ENCODE measurements around the gene LRRC3. TPM values are rescaled to one million over a fixed set of nuclear protein-coding genes. Genes with fewer than 3 reads are reported as not detected.

The LRRC3 gene
- total RNA-seq, 4 donors from 2014 or later: 0.57 to 2.9 (median 1.1) TPM

GRCh38 chr21:44489962-44490361 is 34.7 kb downstream of the LRRC3 start:
- H3K27me3 ChIP-seq: peaks cover 0 to 35% (median 0%) of the 10 kb centered on the region in 4 donors
- no peak for TF ChIP-seq POLR2A (IDR thresholded peaks at IDR 0.05)
- TF ChIP-seq CTCF (IDR thresholded peaks at IDR 0.05): no peak
- no peak for DNase-seq
- H3K4me1 ChIP-seq: no peaks in the 10 kb centered on the region
- H3K9me3 ChIP-seq: peaks cover 0 to 26% (median 11%) of the 10 kb centered on the region in 3 donors
- intact Hi-C loops (cut with DNase I): no loop called here
- no peak overlapping the region for H3K4me3 ChIP-seq
- H3K27ac ChIP-seq: no peak overlapping the region
- 33 to 36% methylated on average over 7 of the region's 7 CpGs for WGBS, 2 donors
- H3K36me3 ChIP-seq: no peaks in the 10 kb centered on the region

- TF ChIP-seq CTCF (IDR thresholded peaks at IDR 0.05) (no peak), POLR2A (IDR thresholded peaks at IDR 0.05) (no peak)
- DNase-seq: no peak
- Histone ChIP-seq H3K4me1 (no peaks in the 10 kb centered on the region), H3K27ac (no peak overlapping the region), H3K27me3 (peaks cover 0 to 35% (median 0%) of the 10 kb centered on the region in 4 donors), H3K4me3 (no peak overlapping the region), H3K9me3 (peaks cover 0 to 26% (median 11%) of the 10 kb centered on the region in 3 donors), H3K36me3 (no peaks in the 10 kb centered on the region)
- WGBS, 2 donors: 94 to 95% methylated on average over 12 to 19 of the region's 19 CpGs
- intact Hi-C loops (cut with DNase I): no loop called here
Measured at GRCh38 chr21:44490405-44490804, 35.1 kb downstream of the LRRC3 start.

GRCh38 chr21:44490816-44491215 is 35.5 kb downstream of the LRRC3 start:
- H3K27ac ChIP-seq: no peak overlapping the region
- intact Hi-C loops (cut with DNase I): no loop called here
- H3K36me3 ChIP-seq: no peaks in the 10 kb centered on the region
- H3K4me3 ChIP-seq: no peak overlapping the region
- peaks cover 0 to 35% (median 0%) of the 10 kb centered on the region in 4 donors for H3K27me3 ChIP-seq
- no peak for TF ChIP-seq POLR2A (IDR thresholded peaks at IDR 0.05)
- no peak for TF ChIP-seq CTCF (IDR thresholded peaks at IDR 0.05)
- DNase-seq: no peak
- H3K9me3 ChIP-seq: peaks cover 0 to 26% (median 11%) of the 10 kb centered on the region in 3 donors
- H3K4me1 ChIP-seq: no peaks in the 10 kb centered on the region
- WGBS, 2 donors: 82 to 85% methylated on average over 6 to 9 of the region's 9 CpGs

- Histone ChIP-seq H3K36me3 (no peaks in the 10 kb centered on the region), H3K27ac (no peak overlapping the region), H3K4me1 (peaks cover 0 to 13% (median 0%) of the 10 kb centered on the region in 3 donors), H3K4me3 (no peak overlapping the region), H3K9me3 (peaks cover 0 to 26% (median 11%) of the 10 kb centered on the region in 3 donors), H3K27me3 (peaks cover 0 to 47% (median 0%) of the 10 kb centered on the region in 4 donors)
- TF ChIP-seq CTCF (IDR thresholded peaks at IDR 0.05) (no peak), POLR2A (IDR thresholded peaks at IDR 0.05) (no peak)
- DNase-seq: no peak
- intact Hi-C loops (cut with DNase I): no loop called here
- WGBS, 2 donors: 80 to 83% methylated on average over 9 of the region's 9 CpGs
Measured at GRCh38 chr21:44492567-44493385, 37.5 kb downstream of the LRRC3 start.

GRCh38 chr21:44494418-44494817 is 39.1 kb downstream of the LRRC3 start:
- Histone ChIP-seq H3K27me3 (peaks cover 0 to 63% (median 0%) of the 10 kb centered on the region in 4 donors), H3K4me1 (peaks cover 0 to 20% (median 0%) of the 10 kb centered on the region in 3 donors), H3K9me3 (peaks cover 0 to 26% (median 11%) of the 10 kb centered on the region in 3 donors), H3K27ac (no peak overlapping the region), H3K4me3 (no peak overlapping the region), H3K36me3 (no peaks in the 10 kb centered on the region)
- DNase-seq: no peak
- intact Hi-C loops (cut with DNase I): no loop called here
- WGBS, 2 donors: 80 to 93% methylated on average over 14 to 17 of the region's 17 CpGs
- TF ChIP-seq CTCF (IDR thresholded peaks at IDR 0.05) (no peak), POLR2A (IDR thresholded peaks at IDR 0.05) (no peak)

Data from esophagus squamous epithelium (tissue), 5 donors.